ENCODE data around the gene IRF1. TPM values are rescaled to one million over a fixed set of nuclear protein-coding genes. Genes with fewer than 3 reads are reported as not detected.

Gene IRF1
- polyA plus RNA-seq, 3 donors: 125 to 363 (median 129) TPM

GRCh38 chr5:132469380-132470009 lies 21.1 kb downstream of the IRF1 start:
- TF ChIP-seq CTCF (IDR thresholded peaks at IDR 0.05): no peak
- 97% methylated on average over 4 of the region's 6 CpGs for WGBS (ENCODE audit: insufficient coverage)
- H3K27me3 ChIP-seq (ENCODE audit: control insufficient read depth in 2 of 2, insufficient read depth in 2 of 2, low read length in 2 of 2): no peaks in the 10 kb centered on the region
- peak overlapping the region in 1 of 3 experiments; percentile 11 for H3K4me3 ChIP-seq (replicated peaks in 1 of 3; ENCODE audit: low read depth in 2 of 3, low read length in 3 of 3)
- H3K4me2 ChIP-seq (replicated peaks; ENCODE audit: extremely low read depth, low read length, poor library complexity, severe bottlenecking): no peak overlapping the region
- no peaks in the 10 kb centered on the region for H4K20me1 ChIP-seq (ENCODE audit: insufficient read depth, low read length)
- DNase-seq: no peak
- no peak overlapping the region for H3K9ac ChIP-seq (ENCODE audit: insufficient read depth, low read length, poor library complexity, severe bottlenecking)
- H3K9me3 ChIP-seq (replicated peaks in 1 of 2; ENCODE audit: control insufficient read depth in 1 of 2, insufficient read depth in 1 of 2, low read length in 2 of 2): peaks cover 7% of the 10 kb centered on the region in 2 donors
- Mint-ChIP-seq H3K4me3 (no peak overlapping the region), H3K27ac (peak overlapping the region in 5 of 7 donors; percentile 64 to 98 (median 90)), H3K36me3 (peaks cover 31 to 42% of the 10 kb centered on the region in 2 donors), H3K9me3 (peaks cover 5 to 14% (median 10%) of the 10 kb centered on the region in 7 donors), H3K27me3 (ENCODE audit: low read depth in 3 of 3) (peaks cover 0 to 10% (median 7%) of the 10 kb centered on the region in 3 donors), H3K4me1 (peaks cover 81% of the 10 kb centered on the region)
- H3K4me1 ChIP-seq (ENCODE audit: control insufficient read depth in 1 of 2, insufficient read depth in 2 of 2, low read length in 2 of 2): peaks cover 67 to 88% of the 10 kb centered on the region in 2 donors
- intact Hi-C loops (cut with micrococcal nuclease): no loop called here
- H3K79me2 ChIP-seq (ENCODE audit: insufficient read depth, low read length): peaks cover 11% of the 10 kb centered on the region
- no peaks in the 10 kb centered on the region for H3K36me3 ChIP-seq (replicated peaks in 1 of 2; ENCODE audit: control insufficient read depth in 1 of 2, insufficient read depth in 2 of 2, low read length in 2 of 2)
- no peak overlapping the region for H3K27ac ChIP-seq (ENCODE audit: low read depth in 1 of 2, low read length in 2 of 2)
- no peak overlapping the region for H2AFZ ChIP-seq (ENCODE audit: insufficient read depth, low read depth, low read length, poor library complexity, severe bottlenecking)

GRCh38 chr5:132468656-132469379 lies 21.8 kb downstream of the IRF1 start:
- Histone ChIP-seq H3K9ac (ENCODE audit: insufficient read depth, low read length, poor library complexity, severe bottlenecking) (no peak overlapping the region), H3K9me3 (replicated peaks in 1 of 2; ENCODE audit: control insufficient read depth in 1 of 2, insufficient read depth in 1 of 2, low read length in 2 of 2) (peaks cover 7% of the 10 kb centered on the region in 2 donors), H3K4me2 (replicated peaks; ENCODE audit: extremely low read depth, low read length, poor library complexity, severe bottlenecking) (no peak overlapping the region), H4K20me1 (ENCODE audit: insufficient read depth, low read length) (no peaks in the 10 kb centered on the region), H3K4me1 (ENCODE audit: control insufficient read depth in 1 of 2, insufficient read depth in 2 of 2, low read length in 2 of 2) (peaks cover 71 to 94% of the 10 kb centered on the region in 2 donors), H3K27me3 (ENCODE audit: control insufficient read depth in 2 of 2, insufficient read depth in 2 of 2, low read length in 2 of 2) (no peaks in the 10 kb centered on the region), H3K4me3 (replicated peaks in 1 of 3; ENCODE audit: low read depth in 2 of 3, low read length in 3 of 3) (peak overlapping the region in 1 of 3 experiments; percentile 11), H3K27ac (ENCODE audit: low read depth in 1 of 2, low read length in 2 of 2) (no peak overlapping the region), H3K36me3 (replicated peaks in 1 of 2; ENCODE audit: control insufficient read depth in 1 of 2, insufficient read depth in 2 of 2, low read length in 2 of 2) (no peaks in the 10 kb centered on the region), H3K79me2 (ENCODE audit: insufficient read depth, low read length) (peaks cover 11% of the 10 kb centered on the region), H2AFZ (ENCODE audit: insufficient read depth, low read depth, low read length, poor library complexity, severe bottlenecking) (no peak overlapping the region)
- peaks cover 85% of the 10 kb centered on the region for H3K4me1 Mint-ChIP-seq
- no peak for DNase-seq
- peaks cover 0 to 10% (median 5%) of the 10 kb centered on the region in 3 donors for H3K27me3 Mint-ChIP-seq (ENCODE audit: low read depth in 3 of 3)
- no peak overlapping the region for H3K4me3 Mint-ChIP-seq
- peaks cover 31 to 39% of the 10 kb centered on the region in 2 donors for H3K36me3 Mint-ChIP-seq
- peak overlapping the region; percentile 77 to 98 (median 97) for H3K27ac Mint-ChIP-seq
- peaks cover 5 to 14% (median 10%) of the 10 kb centered on the region in 7 donors for H3K9me3 Mint-ChIP-seq
- no peak for TF ChIP-seq CTCF (IDR thresholded peaks at IDR 0.05)
- WGBS (ENCODE audit: insufficient coverage): 42% methylated on average over 2 of the region's 3 CpGs
- intact Hi-C loops (cut with micrococcal nuclease): no loop called here
